Measurements from ENCODE around the gene ADD3.

DNA sequence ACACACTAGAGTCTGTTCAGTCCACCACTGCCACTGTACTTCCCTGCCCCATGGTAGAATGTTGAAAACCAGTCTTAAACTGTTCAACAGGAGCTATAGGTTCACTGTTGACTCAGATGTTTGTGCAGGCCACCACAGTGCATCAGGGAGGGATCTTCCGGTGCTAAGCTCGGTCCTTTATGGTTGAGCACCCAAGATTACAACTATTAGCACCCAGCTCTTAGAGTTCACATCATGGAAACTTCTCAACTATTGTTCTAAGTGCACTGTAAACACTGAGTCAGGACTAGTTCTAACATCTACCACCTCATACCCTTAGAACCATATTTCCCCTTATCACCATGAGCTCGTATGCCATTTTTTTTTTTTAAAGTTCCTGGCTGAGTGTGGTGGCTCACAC is 102.6 kb downstream of the ADD3 start:
- TF ChIP-seq CTCF (IDR thresholded peaks at IDR 0.05) (no peak), POLR2A (IDR thresholded peaks at IDR 0.05) (no peak)
